Endothelial cell of umbilical vein (primary cell): ENCODE data around the gene IQCB1. TPM values are rescaled to one million over a fixed set of nuclear protein-coding genes. Genes with fewer than 3 reads are reported as not detected.

ENCODE experiments used
- BruUV-seq: library from RNA; stranded (reverse); fragments of 400-500 nt; replicated peaks from 2 replicates; lab custom pipeline; 2021; lab: Mats Ljungman, UMichigan
- CTCF ChIA-PET: fragments of 300-600, 350-600 bp; sonication (Branson Sonifier 250); formaldehyde crosslinking; loops from one replicate; lab custom pipeline; 2021; ENCODE audit warnings: antibody characterized with exemption, inconsistent platforms; lab: Charles Lee
- POLR2A ChIA-PET: fragments of 300-600, 350-600 bp; sonication (Branson Sonifier 250); formaldehyde crosslinking; loops from one replicate; lab custom pipeline; 2021; ENCODE audit warnings: antibody characterized with exemption, inconsistent platforms; lab: Charles Lee
- DNase-seq: peaks from one replicate; pipeline ENCODE4 v3.0.0-alpha.2; 2011; ENCODE audit warnings: low read depth, low spot score
- FAIRE-seq: peaks from 2 replicates; lab custom pipeline; 2011; peaks lifted over from hg19 to GRCh38; lab: Jason Lieb, UNC
- H2AFZ ChIP-seq: 2 replicates; pipeline ENCODE4 v1.6.0; 2012; ENCODE audit warnings: low read depth, low read length, control low read depth, inconsistent platforms
- H3K27ac ChIP-seq: 2 replicates; pipeline ENCODE4 v1.5.1; 2011; ENCODE audit warnings: low read depth, mild to moderate bottlenecking, control low read depth, low read length, moderate library complexity; ENCODE audit not compliant: insufficient read depth
- H3K27me3 ChIP-seq, 2 experiments: 2 replicates each; pipeline versions ENCODE4 v1.6.0 to v1.6.1; 2011; ENCODE audit warnings: low read length in 2 of 2, mixed read lengths in 1 of 2; ENCODE audit not compliant: control insufficient read depth in 2 of 2, insufficient read depth in 2 of 2
- H3K36me3 ChIP-seq, 2 experiments: 2 replicates in 1 of 2; 3 replicates in 1 of 2; pipeline ENCODE4 v1.5.1; 2011; ENCODE audit warnings: low read length in 2 of 2, mild to moderate bottlenecking in 1 of 2, moderate library complexity in 1 of 2; ENCODE audit not compliant: control insufficient read depth in 2 of 2, insufficient read depth in 2 of 2; ENCODE audit errors: extremely low read depth in 1 of 2
- H3K4me1 ChIP-seq: 3 replicates; pipeline ENCODE4 v1.5.1; 2011; ENCODE audit warnings: mild to moderate bottlenecking, low read length; ENCODE audit not compliant: control insufficient read depth, insufficient read depth; ENCODE audit errors: extremely low read depth
- H3K4me2 ChIP-seq: 2 replicates; pipeline ENCODE4 v1.6.1; 2011; ENCODE audit warnings: low read length, control low read depth, mixed read lengths; ENCODE audit not compliant: insufficient read depth
- H3K4me3 ChIP-seq, 3 experiments: fragments of 200-600 bp in 1 of 3; sonication (generic), shearing (Covaris generic) in 1 of 3; replicated peaks in 1 of 3; 2 replicates each; pipeline ENCODE4 v1.5.1; 2011 to 2016; ENCODE audit warnings: control low read depth in 3 of 3, low read length in 3 of 3, mild to moderate bottlenecking in 2 of 3, inconsistent platforms in 1 of 3, low read depth in 1 of 3, moderate library complexity in 1 of 3; ENCODE audit not compliant: insufficient read depth in 1 of 3
- H3K79me2 ChIP-seq: 2 replicates; pipeline ENCODE4 v1.6.0; 2012; ENCODE audit warnings: low read length, inconsistent platforms; ENCODE audit not compliant: control insufficient read depth, insufficient read depth
- H3K9ac ChIP-seq: replicated peaks from 2 replicates; pipeline ENCODE3; 2011; ENCODE audit warnings: low read length, control low read depth; ENCODE audit not compliant: insufficient read depth; ENCODE audit errors: extremely low read depth
- H3K9me1 ChIP-seq: replicated peaks from 3 replicates; pipeline ENCODE4 v1.6.0; 2011; ENCODE audit warnings: mild to moderate bottlenecking, low read length; ENCODE audit not compliant: control insufficient read depth, insufficient read depth; ENCODE audit errors: extremely low read depth
- H3K9me3 ChIP-seq: replicated peaks from 2 replicates; pipeline ENCODE4 v1.5.1; 2012; ENCODE audit warnings: low read length, inconsistent platforms; ENCODE audit not compliant: control insufficient read depth, insufficient read depth
- H4K20me1 ChIP-seq: replicated peaks from 2 replicates; pipeline ENCODE3; 2011; ENCODE audit warnings: mild to moderate bottlenecking, low read length; ENCODE audit not compliant: control insufficient read depth, insufficient read depth; ENCODE audit errors: extremely low read depth
- CTCF ChIP-seq, 2 donors: IDR thresholded peaks; 1 replicate in 1 of 2; 2 replicates in 1 of 2; pipeline ENCODE4 v1.5.1; 2011; ENCODE audit warnings: low read length in 2 of 2, mild to moderate bottlenecking in 2 of 2, moderate library complexity in 2 of 2, control low read depth in 1 of 2, inconsistent platforms in 1 of 2, low read depth in 1 of 2; ENCODE audit not compliant: insufficient read depth in 1 of 2; ENCODE audit errors: extremely low read depth in 1 of 2
- EZH2 ChIP-seq: IDR thresholded peaks from 2 replicates; pipeline ENCODE4 v1.6.1; 2012; ENCODE audit warnings: borderline replicate concordance, low read depth, mild to moderate bottlenecking, moderate library complexity, low read length, inconsistent platforms; ENCODE audit not compliant: severe bottlenecking
- FOS ChIP-seq: IDR thresholded peaks from 2 replicates; pipeline ENCODE4 v1.6.1; 2011; ENCODE audit warnings: mild to moderate bottlenecking, low read length, moderate library complexity, borderline replicate concordance; ENCODE audit not compliant: insufficient read depth
- GATA2 ChIP-seq: IDR thresholded peaks from 2 replicates; pipeline ENCODE4 v1.7.0; 2011; ENCODE audit warnings: low read depth, mild to moderate bottlenecking, moderate library complexity, mixed read lengths, low read length; ENCODE audit not compliant: insufficient read length, insufficient read depth
- JUN ChIP-seq: IDR thresholded peaks from 2 replicates; pipeline ENCODE4 v1.6.1; 2011; ENCODE audit warnings: borderline replicate concordance, low read depth; ENCODE audit not compliant: insufficient read length, insufficient read depth
- MAX ChIP-seq: IDR thresholded peaks from 2 replicates; pipeline ENCODE4 v1.6.1; 2011; ENCODE audit not compliant: insufficient read depth, insufficient read length
- MYC ChIP-seq: IDR thresholded peaks from one replicate; pipeline ENCODE4 v1.6.1; 2011; ENCODE audit warnings: mild to moderate bottlenecking, low read depth, low read length
- POLR2A ChIP-seq: IDR thresholded peaks from 2 replicates; pipeline ENCODE4 v1.6.1; 2012; ENCODE audit warnings: low read depth, mild to moderate bottlenecking, control low read depth, low read length
- POLR2AphosphoS5 ChIP-seq: IDR thresholded peaks from 2 replicates; pipeline ENCODE4 v1.6.1; 2012; ENCODE audit warnings: low read depth, mild to moderate bottlenecking, control low read depth, low read length, moderate library complexity; ENCODE audit not compliant: insufficient read depth
- dilution Hi-C: fragments of 300-500 bp; cut with MboI; formaldehyde crosslinking; loops from one replicate; pipeline ENCODE4 v1.15.0; 2019; ENCODE audit warnings: low sequenced_read_pairs; ENCODE audit not compliant: extremely low pct_ligation_motif_present
- intact Hi-C: fragments of 100-400 bp; cut with micrococcal nuclease; formaldehyde crosslinking; loops from one replicate; pipeline ENCODE4 v1.10.0; 2022
- polyA plus RNA-seq, 4 experiments: library from polyadenylated mRNA; depleted of rRNA in 3 of 4; stranded (reverse) in 3 of 4; unstranded in 1 of 4; fragments of >200 nt; gene quantifications; 2 replicates each; pipeline versions ENCODE4 v1.2.1 to v1.2.3, GENCODE V29; 2011 to 2012; ENCODE audit warnings: missing spikeins in 1 of 4
- total RNA-seq: library from RNA; stranded (reverse); gene quantifications from 2 replicates; pipeline ENCODE4 v1.2.3, GENCODE V29; 2021

Gene IQCB1
- total and polyA plus RNA-seq, 2 donors (not counting 3 experiments of a cell fraction or from before 2014, with no cell fraction given): 9.9 to 22.0 TPM

GRCh38 chr3:121844892-121845291, 10.0 kb upstream of the IQCB1 start:
- ChIA-PET CTCF (no interaction called here), POLR2A (no interaction called here)
- no peak overlapping the region for H3K4me2 ChIP-seq
- no peak overlapping the region for H2AFZ ChIP-seq
- H3K27me3 ChIP-seq: no peaks in the 10 kb centered on the region
- intact Hi-C loops: no loop called here
- no peaks in the 10 kb centered on the region for H3K36me3 ChIP-seq
- no peak overlapping the region for H3K9ac ChIP-seq
- no peaks in the 10 kb centered on the region for H3K9me1 ChIP-seq
- H3K27ac ChIP-seq: no peak overlapping the region
- H3K9me3 ChIP-seq: no peaks in the 10 kb centered on the region
- no peaks in the 10 kb centered on the region for H3K4me1 ChIP-seq
- no peaks in the 10 kb centered on the region for H3K79me2 ChIP-seq
- H3K4me3 ChIP-seq: no peak overlapping the region
- DNase-seq (no peak), FAIRE-seq (no peak)
- dilution Hi-C loops: no loop called here
- no TSS peak for BruUV-seq
- no peaks in the 10 kb centered on the region for H4K20me1 ChIP-seq
- no peak for TF ChIP-seq GATA2
- TF ChIP-seq JUN: no peak
- TF ChIP-seq MAX: no peak
- no peak for TF ChIP-seq MYC
- TF ChIP-seq POLR2A: no peak
- no peak for TF ChIP-seq EZH2
- TF ChIP-seq CTCF (IDR thresholded peaks at IDR 0.05; ENCODE audit: extremely low read depth in 1 of 2, insufficient read depth in 1 of 2, low read depth in 1 of 2, low read length in 2 of 2): no peak
- TF ChIP-seq FOS: no peak
- TF ChIP-seq POLR2AphosphoS5: no peak
